ENCODE data around the gene MLEC.
A peak's percentile ranks its signal among the peaks of the same experiment; 100 is the strongest.

Gene MLEC

DNA sequence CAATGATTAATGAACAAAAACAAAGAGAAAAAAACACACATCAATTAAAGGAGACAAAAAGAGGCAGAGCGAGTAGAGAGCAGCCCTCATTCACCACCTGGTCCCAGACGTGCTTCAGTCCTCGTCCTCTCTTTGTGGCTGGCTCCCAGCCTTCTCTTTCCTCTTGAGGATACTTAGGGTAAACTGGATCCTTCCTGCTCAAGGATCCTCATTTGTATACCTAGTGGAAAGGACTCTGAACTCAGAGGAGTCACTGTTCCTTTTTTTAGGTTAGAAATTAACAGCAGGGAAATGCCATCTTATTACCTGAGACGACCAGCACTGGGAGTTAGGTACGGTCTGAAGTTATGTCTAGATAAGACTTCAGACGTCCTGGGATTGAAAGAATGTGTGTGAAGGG is 9.7 kb downstream of the MLEC start:
- DNase-seq, result no peak

DNA sequence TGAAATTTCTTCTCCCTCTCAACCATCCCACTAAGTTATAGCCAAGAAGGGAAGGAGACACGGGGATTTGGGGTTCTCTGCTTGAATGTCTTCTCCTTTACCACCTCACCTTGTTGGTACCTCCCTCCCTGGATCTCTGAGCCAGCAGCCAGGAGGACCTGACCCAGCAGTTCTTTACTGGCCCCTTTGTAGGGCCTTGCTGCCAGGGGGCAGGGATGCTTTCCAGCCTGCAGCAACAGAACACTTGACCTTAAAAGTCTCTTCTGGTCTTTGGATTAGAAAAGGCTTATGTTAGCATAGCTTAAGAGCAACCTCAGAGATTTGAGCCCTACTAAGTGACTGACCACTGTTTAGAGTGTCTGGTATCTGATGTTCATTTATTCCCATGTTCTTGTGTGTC is 10.4 kb downstream of the MLEC start:
- DNase-seq, result no peak

GRCh38 chr12:120698665-120699064 is 11.7 kb downstream of the MLEC start:
- no peak for DNase-seq

DNA sequence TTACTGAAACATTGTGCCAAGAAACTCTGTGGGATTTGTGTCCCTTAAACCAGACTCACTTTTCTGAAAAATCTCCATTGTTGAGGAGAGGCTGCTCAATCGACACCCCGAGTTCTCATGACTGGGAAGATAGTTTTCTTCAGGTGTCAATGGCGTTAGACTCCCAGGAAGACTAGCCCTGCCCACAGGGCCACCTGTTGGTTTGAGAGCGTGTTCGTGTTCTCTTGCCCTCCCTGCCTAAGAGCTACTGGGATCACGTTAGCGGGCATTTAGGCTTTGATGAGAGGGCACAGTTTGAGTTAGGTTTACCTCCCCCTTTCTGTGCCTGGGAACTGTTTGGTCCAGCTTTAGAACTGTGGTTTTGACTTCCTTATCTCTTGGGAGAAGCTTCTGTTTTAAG is 12.6 kb downstream of the MLEC start:
- DNase-seq, result no peak

DNA sequence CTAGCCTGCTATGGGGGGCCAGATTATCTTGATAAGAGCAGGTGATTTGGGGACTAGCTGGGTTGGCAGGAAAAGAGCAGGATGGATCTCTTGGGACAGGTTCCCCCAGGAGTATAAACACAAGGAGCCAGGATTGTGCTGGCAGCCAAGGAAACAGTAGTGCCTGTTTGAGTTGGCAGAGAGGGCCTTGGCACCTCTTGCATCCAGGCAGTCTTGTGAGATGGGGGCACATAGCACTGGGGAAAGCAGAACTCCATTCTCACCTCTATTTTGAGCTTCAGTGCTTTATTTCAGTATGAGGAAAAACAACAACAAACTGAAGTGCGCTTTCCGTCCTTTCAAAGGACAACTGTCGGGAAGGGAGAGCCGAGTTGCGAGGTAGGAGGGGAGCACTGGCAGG is 13.9 kb downstream of the MLEC start:
- DNase-seq, result no peak

DNA sequence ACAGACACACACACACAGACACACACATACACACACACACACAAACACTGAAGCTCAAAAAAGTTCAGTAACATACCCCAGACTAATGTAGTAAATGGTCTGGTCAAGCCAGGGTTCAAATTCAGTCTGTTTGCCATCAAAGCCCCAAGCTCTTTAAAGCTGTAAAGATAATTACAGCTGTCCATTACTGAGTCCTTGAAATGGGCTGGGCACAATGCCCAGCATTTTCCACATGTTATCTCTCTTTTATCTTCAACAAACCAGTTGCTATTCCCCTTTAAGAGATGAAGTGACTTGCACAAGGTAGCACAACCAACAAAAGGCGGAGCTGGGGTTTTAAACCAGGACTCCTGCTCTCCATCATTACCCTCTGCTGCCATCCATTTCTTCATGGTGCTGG is 15.7 kb downstream of the MLEC start:
- DNase-seq, result no peak

DNA sequence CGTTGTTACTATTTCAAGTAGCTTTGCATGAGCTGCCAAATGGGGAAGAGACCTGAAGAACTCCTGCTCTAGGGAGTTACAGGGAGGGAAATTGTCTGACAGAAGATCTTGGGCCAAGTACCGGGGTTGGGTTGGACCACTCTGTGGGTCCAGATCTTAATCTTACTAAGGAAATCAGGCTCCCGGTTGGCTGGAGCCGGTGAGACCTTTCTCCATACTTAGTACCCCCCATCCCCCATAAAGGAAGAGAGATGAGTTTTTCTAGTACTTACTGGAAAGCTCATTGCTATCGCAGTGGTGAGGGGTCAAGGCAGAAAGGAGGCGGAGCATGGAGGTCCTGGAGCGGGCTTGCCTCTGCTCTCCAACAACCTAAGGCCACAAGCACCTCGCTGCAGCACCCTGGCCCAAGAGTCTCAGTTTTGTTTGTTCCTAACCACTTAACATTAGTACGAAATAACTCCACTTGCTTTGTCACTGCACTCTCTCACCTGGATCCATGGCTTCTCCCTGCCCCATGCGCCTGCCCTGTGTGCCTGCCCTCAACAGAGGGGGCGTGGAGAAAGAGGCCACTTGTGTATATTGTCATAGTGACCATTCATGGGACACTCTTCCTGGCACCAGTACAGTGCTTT is 16.5 kb downstream of the MLEC start:
- no peak for DNase-seq

DNA sequence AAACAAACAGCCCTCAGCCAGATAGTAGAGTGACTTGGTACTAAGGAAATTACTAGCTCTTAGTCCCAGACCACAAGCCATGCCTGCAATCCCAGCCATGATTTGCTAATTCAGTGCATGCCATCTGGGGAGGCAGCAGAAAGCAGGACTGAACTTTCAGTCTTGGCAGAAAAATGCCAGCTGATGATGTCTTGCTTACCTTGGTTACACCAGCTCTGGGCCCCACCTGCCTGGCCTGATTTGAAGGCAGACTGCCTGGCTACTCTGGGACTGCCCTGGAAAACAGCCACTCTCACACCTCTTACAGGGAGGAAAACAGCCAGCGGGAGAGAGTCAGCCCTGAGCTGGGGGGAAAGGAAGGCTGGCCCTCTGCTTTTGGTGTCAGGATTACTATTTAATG is 18.7 kb downstream of the MLEC start:
- no peak for DNase-seq

GRCh38 chr12:120706029-120706428 is 19.1 kb downstream of the MLEC start:
- DNase-seq, result no peak

- DNase-seq, result no peak
These were observed 21.7 kb downstream of the MLEC start for GRCh38 chr12:120708651-120709050.

- peak; percentile 59 for DNase-seq
These were observed 23.3 kb downstream of the MLEC start, which contains the start of gene UNC119B for GRCh38 chr12:120710031-120710804. Gene UNC119B, plus strand, starts transcription at chr12:120710458. Its CDS starts 17 bp downstream, at chr12:120710475.

DNA sequence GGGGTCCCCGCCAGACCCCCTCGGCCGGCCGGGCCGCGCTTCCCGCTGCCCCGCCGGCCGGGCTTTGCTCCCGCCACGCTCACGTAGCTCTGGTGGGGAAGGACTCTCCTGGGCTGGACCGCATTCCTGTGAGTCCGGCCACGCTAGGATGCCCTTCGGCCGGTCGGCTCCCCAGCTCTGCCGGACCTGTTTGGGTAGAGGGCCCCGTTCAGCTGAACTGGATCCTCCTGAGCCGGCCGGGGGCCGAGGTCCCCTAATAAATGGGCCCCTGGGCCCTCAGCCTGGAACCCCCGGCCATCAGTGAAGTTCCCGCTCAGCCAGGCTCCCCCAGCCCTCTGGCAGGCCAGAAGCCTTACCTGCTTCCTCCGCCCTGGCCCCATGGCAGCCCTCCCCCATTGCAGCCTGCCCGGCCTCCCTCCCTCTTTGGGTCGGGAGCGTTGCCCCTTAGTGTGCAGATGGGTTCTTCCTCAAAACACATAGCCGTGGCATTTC is 23.9 kb downstream of the MLEC start:
- DNase-seq, result no peak

DNA sequence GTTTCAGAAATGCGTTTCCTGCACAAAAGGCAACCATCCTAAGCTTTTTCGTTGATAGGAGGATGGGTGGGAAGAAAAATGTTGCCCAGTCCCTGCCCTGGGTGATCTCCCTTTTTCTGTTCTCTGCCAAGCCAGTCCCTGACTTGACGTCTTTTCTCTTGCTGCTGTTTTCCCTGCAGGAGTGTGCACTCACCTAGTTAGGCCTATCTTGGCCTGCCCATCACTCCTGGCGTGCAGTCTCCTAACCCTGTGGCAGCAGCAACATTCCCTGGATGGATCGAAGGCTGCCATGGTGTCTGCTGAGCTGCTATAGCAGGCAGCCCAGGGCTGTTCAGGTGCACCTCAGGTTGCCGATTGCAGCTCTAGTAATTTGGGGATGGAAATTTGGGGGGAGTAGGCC is 24.5 kb downstream of the MLEC start:
- peak; percentile 19 for DNase-seq

- DNase-seq, result no peak
These were observed 25.7 kb downstream of the MLEC start for GRCh38 chr12:120712610-120713009.

- DNase-seq, result peak; percentile 60
These were observed 27.0 kb downstream of the MLEC start for GRCh38 chr12:120713861-120714482.

DNA sequence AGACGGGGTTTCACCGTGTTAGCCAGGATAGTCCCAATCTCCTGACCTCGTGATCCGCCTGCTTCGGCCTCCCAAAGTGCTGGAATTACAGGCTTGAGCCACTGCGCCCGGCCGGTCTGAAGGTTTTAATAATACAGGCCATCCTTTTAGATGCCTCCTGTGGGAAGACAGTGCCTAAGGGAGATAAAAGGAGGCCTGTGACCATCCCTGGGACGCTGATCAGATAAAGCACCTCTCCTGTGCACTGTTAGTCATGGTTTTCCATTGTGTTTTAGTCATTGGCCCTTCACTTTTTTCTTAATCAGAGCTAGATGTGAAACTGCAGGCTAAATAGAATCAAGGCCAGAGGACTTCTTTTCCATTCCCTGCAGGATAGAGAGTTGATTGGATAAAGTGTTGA is 31.1 kb downstream of the MLEC start:
- no peak for DNase-seq

GRCh38 chr12:120719072-120719471 is 32.1 kb downstream of the MLEC start:
- no peak for DNase-seq

DNA sequence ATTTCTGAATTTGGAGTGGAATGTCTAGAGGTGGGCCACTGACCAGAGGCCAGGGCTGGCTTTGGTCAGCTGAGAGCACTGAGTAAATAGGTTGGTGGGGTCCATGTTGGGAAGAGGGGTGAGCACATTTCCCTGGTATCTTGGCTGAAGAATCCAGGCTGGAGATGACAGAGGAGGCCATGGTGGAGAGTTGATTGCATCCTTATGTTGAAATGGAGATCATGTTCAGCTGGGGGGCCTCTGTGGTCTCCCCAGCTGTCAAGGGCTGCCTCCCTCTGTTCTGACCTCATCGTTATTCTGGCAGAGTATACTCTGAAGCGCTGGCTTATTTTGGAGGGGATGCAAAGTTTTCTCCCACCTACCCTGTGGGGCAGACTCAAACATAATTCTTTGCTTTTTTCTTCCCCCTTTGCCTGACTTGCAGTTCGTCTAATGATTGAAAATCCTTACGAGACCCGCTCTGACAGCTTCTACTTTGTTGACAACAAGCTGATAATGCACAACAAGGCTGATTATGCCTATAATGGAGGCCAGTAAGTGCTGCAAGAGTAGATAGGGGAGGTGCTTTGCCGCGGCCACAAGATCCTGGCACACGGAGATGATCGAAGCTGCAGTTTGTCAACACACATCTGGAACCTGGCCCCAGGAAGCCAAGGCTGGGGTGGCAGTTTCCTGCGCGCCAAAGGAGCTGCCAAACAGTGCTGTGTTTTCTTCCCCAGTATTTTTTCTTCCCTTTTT is 32.7 kb downstream of the MLEC start:
- no peak for DNase-seq

- DNase-seq, result no peak
These were observed 33.5 kb downstream of the MLEC start for GRCh38 chr12:120720234-120720986.

- no peak for DNase-seq
These were observed 34.2 kb downstream of the MLEC start for GRCh38 chr12:120720987-120721801.

DNA sequence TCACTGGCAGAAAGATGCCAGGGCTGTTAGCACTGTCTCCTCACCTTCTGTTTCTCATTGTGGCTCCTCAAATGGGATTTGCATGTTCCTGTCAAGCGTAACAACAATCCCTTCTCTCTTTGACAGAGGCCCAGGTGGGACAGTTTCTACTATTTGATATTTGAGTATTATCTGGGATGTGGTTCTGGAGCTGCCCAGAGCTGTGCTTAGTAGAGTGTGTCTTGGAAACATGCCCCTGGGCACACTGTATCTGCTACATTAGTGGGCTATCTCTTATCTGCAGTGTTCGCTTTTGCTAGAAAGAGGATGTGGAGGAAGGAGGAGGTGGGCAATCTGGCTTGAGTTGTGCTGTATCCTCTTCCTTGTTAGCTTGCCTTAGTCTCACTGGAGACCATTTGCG is 34.9 kb downstream of the MLEC start:
- DNase-seq, result peak; percentile 99

GRCh38 chr12:120722784-120723183 is 35.8 kb downstream of the MLEC start:
- DNase-seq, result no peak
